Hepatocyte (in vitro differentiated cells): ENCODE results near the gene FAH. TPM values are rescaled to one million over a fixed set of nuclear protein-coding genes. Genes with fewer than 3 reads are reported as not detected.

Experiments used
- DNase-seq: peaks from one replicate; pipeline ENCODE4 v3.0.0-alpha.2; 2016; ENCODE audit warnings: low spot score
- H2AFZ ChIP-seq: fragments of 200-600 bp; sonication (generic); 2 replicates; pipeline ENCODE4 v1.6.0; 2016; ENCODE audit warnings: antibody characterized with exemption, mild to moderate bottlenecking
- H3K27ac ChIP-seq: fragments of 200-600 bp; sonication (generic); 2 replicates; pipeline ENCODE4 v1.5.1; 2016; ENCODE audit warnings: mild to moderate bottlenecking
- H3K27me3 ChIP-seq: fragments of 200-600 bp; sonication (generic); 2 replicates; pipeline ENCODE4 v1.6.1; 2016
- H3K36me3 ChIP-seq: fragments of 200-600 bp; sonication (generic); replicated peaks from 2 replicates; pipeline ENCODE4 v1.5.1; 2016; ENCODE audit warnings: low read depth; ENCODE audit not compliant: insufficient read depth
- H3K4me1 ChIP-seq: fragments of 200-600 bp; sonication (generic); 2 replicates; pipeline ENCODE4 v1.5.1; 2016; ENCODE audit warnings: mild to moderate bottlenecking, moderate library complexity; ENCODE audit not compliant: insufficient read depth
- H3K4me2 ChIP-seq: fragments of 200-600 bp; sonication (generic); 2 replicates; pipeline ENCODE4 v1.6.0; 2016
- H3K4me3 ChIP-seq: fragments of 200-600 bp; sonication (generic); 2 replicates; pipeline ENCODE4 v1.5.1; 2016; ENCODE audit warnings: mild to moderate bottlenecking
- H3K79me2 ChIP-seq: fragments of 200-600 bp; sonication (generic); 2 replicates; pipeline ENCODE4 v1.6.0; 2017; ENCODE audit warnings: mild to moderate bottlenecking
- H3K9me2 ChIP-seq: fragments of 200-600 bp; sonication (generic); replicated peaks from 2 replicates; pipeline ENCODE4 v1.6.0; 2017; ENCODE audit warnings: mild to moderate bottlenecking; ENCODE audit not compliant: insufficient read depth
- H3K9me3 ChIP-seq: fragments of 200-600 bp; sonication (generic); 2 replicates; pipeline ENCODE4 v1.5.1; 2016; ENCODE audit warnings: low read depth, mild to moderate bottlenecking
- H4K20me1 ChIP-seq: fragments of 200-600 bp; sonication (generic); 2 replicates; pipeline ENCODE4 v1.6.0; 2016; ENCODE audit warnings: mild to moderate bottlenecking; ENCODE audit not compliant: insufficient read depth, poor library complexity, severe bottlenecking
- EZH2 ChIP-seq: fragments of 200-600 bp; sonication (generic); IDR thresholded peaks from 2 replicates; pipeline ENCODE4 v1.6.1; 2016; ENCODE audit warnings: antibody characterized with exemption, mild to moderate bottlenecking, borderline replicate concordance
- EZH2phosphoT487 ChIP-seq: fragments of 200-600 bp; sonication (generic); IDR thresholded peaks from one replicate; pipeline ENCODE4 v1.6.1; 2018; ENCODE audit warnings: antibody characterized with exemption, mild to moderate bottlenecking, low read depth, moderate library complexity; ENCODE audit not compliant: unreplicated experiment, severe bottlenecking
- WGBS: methylation state at CpG from one replicate; pipeline ENCODE4 v1.1.6; 2016; ENCODE audit warnings: low lambda C conversion rate; ENCODE audit errors: missing lambda C conversion rate; 5-methylcytosine and 5-hydroxymethylcytosine counted together
- polyA plus RNA-seq: library from polyadenylated mRNA; unstranded; fragments of >200 nt; fragmentation: Nextera tagmentation; extraction: Ambion mirVana; gene quantifications from 2 replicates; pipeline ENCODE4 v1.2.1, GENCODE V29; 2016
- total RNA-seq: library from RNA; depleted of rRNA; stranded (reverse); fragments of >200 nt; gene quantifications from 2 replicates; pipeline ENCODE4 v1.2.3, GENCODE V29; 2014
- TF ChIP-seq, protein P1 (sequence below): fragments of 200-600 bp; sonication (generic); IDR thresholded peaks from 2 replicates; pipeline ENCODE4 v1.5.1; 2016; ENCODE audit warnings: antibody characterized with exemption, mild to moderate bottlenecking; ENCODE audit not compliant: poor library complexity

FAH gene
- total and polyA plus RNA-seq, 2 experiments from 2014 or later: 58.0 to 90.5 TPM

DNA sequence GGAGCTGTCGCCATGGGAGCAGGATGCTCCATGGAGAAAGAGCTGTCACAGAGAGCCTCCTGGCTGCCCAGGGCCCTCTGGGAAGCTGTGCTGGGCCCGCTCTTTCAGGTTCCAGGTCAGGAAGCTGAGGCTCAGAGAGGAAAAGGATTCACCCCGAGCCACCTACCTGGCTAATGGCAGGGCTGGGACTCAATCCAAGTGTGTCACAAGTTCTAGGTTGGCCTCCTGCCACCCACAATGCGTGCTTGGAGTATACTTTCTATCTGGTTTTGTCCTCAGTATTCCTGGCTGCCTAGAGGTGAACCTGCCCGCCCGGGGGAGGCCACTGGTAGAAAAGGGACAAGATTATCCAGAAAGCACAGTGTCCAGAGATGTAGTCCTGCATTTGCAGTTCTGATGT, 23.6 kb downstream of the FAH start:
- no peak overlapping the region for H2AFZ ChIP-seq
- no peaks in the 10 kb centered on the region for H3K9me3 ChIP-seq
- no peaks in the 10 kb centered on the region for H3K9me2 ChIP-seq
- H3K4me3 ChIP-seq: no peak overlapping the region
- H3K27me3 ChIP-seq: no peaks in the 10 kb centered on the region
- DNase-seq: no peak
- 66% methylated on average over 6 of the region's 6 CpGs for WGBS
- H3K4me2 ChIP-seq: no peak overlapping the region
- H3K4me1 ChIP-seq: no peaks in the 10 kb centered on the region
- H4K20me1 ChIP-seq: no peaks in the 10 kb centered on the region
- no peaks in the 10 kb centered on the region for H3K79me2 ChIP-seq
- TF ChIP-seq EZH2phosphoT487: no peak
- TF ChIP-seq EZH2: no peak
- TF ChIP-seq, protein P1, sequence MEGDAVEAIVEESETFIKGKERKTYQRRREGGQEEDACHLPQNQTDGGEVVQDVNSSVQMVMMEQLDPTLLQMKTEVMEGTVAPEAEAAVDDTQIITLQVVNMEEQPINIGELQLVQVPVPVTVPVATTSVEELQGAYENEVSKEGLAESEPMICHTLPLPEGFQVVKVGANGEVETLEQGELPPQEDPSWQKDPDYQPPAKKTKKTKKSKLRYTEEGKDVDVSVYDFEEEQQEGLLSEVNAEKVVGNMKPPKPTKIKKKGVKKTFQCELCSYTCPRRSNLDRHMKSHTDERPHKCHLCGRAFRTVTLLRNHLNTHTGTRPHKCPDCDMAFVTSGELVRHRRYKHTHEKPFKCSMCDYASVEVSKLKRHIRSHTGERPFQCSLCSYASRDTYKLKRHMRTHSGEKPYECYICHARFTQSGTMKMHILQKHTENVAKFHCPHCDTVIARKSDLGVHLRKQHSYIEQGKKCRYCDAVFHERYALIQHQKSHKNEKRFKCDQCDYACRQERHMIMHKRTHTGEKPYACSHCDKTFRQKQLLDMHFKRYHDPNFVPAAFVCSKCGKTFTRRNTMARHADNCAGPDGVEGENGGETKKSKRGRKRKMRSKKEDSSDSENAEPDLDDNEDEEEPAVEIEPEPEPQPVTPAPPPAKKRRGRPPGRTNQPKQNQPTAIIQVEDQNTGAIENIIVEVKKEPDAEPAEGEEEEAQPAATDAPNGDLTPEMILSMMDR: no peak
- H3K27ac ChIP-seq: no peak overlapping the region
- H3K36me3 ChIP-seq: no peaks in the 10 kb centered on the region

DNA sequence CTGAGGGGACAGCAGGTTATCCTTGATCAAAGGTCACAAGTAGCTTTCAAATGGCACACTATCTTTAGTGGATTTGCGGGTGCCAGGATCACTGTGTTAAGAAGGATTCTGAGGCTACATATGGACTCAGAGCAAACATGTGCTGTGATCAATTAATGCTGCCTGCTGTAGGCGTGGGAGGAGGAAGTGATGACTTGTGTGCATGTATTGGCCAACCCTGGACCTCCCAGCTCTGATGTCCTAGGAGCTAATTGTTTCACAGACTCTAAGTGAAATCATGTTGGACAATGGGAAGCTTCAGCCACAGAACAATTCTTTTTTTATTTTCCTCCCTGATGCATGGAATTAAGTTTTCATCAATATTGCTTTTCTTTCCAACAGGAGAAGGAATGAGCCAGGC, 24.4 kb downstream of the FAH start:
- Histone ChIP-seq H3K79me2 (no peaks in the 10 kb centered on the region), H3K9me3 (no peaks in the 10 kb centered on the region), H3K4me2 (no peak overlapping the region), H4K20me1 (no peaks in the 10 kb centered on the region), H3K27ac (no peak overlapping the region), H3K36me3 (no peaks in the 10 kb centered on the region), H3K4me1 (no peaks in the 10 kb centered on the region), H2AFZ (no peak overlapping the region), H3K9me2 (no peaks in the 10 kb centered on the region), H3K4me3 (no peak overlapping the region), H3K27me3 (no peaks in the 10 kb centered on the region)
- no peak for DNase-seq
- WGBS: 98% methylated on average over 2 of the region's 2 CpGs
- no peak for TF ChIP-seq EZH2phosphoT487
- no peak for TF ChIP-seq EZH2
- TF ChIP-seq, protein P1: no peak

DNA sequence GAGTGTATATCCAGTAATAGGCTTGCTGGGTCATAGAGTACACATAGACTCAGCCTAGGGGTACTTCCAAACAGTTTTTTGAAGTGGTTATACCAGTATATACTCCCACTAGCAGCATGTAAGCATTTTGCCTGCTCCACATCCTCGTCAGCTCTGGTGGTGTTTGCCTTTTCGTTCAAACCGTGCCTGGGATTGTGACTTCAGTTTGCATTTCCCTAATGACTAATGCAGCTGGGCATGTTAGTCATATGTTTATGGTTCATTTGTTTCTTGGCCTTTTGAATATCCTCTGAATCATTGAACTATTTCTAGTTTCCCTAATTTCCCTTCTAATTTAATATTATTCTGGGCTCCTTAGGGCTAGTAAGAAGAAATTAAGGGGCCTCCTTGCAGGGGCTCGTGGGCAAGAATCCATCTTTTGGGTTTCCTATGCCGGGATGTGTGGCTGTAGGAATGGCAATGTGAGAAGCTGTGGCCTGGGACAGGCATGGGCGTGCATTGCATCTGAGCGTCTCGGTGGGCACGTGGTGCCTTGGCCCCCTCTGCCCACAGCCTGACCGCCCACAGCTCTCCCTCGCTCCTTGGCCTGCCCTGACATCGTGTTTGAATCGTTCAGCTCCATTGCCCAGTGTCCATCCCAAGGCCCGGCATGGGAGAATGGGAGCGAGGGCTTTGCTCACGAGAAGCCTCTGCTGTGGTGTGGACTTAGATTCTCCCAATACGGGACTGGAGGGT, 26.4 kb downstream of the FAH start:
- no peaks in the 10 kb centered on the region for H3K27me3 ChIP-seq
- H3K9me2 ChIP-seq: no peaks in the 10 kb centered on the region
- no peaks in the 10 kb centered on the region for H3K36me3 ChIP-seq
- no peak overlapping the region for H3K27ac ChIP-seq
- no peak for DNase-seq
- no peaks in the 10 kb centered on the region for H3K9me3 ChIP-seq
- H2AFZ ChIP-seq: no peak overlapping the region
- H3K79me2 ChIP-seq: no peaks in the 10 kb centered on the region
- TF ChIP-seq, protein P1: no peak
- TF ChIP-seq EZH2: no peak
- no peak for TF ChIP-seq EZH2phosphoT487
- no peak overlapping the region for H3K4me2 ChIP-seq
- H3K4me3 ChIP-seq: no peak overlapping the region
- WGBS: 92% methylated on average over 17 of the region's 17 CpGs
- no peaks in the 10 kb centered on the region for H4K20me1 ChIP-seq
- H3K4me1 ChIP-seq: peaks cover 6% of the 10 kb centered on the region
